PFSK-1 (cell line): Measurements from ENCODE around the gene NOL6.

Experiments used
- FOXP2 ChIP-seq: optimal IDR thresholded peaks from 2 replicates; pipeline ENCODE3; 2011; ENCODE audit warnings: borderline replicate concordance, control low read depth, inconsistent platforms; ENCODE audit not compliant: insufficient read depth; ENCODE audit errors: extremely low read length, extremely low read depth
- POLR2AphosphoS5 ChIP-seq: IDR thresholded peaks from 2 replicates; pipeline ENCODE4 v1.6.1; 2012; ENCODE audit warnings: low read depth, mild to moderate bottlenecking, control low read depth, low read length, moderate library complexity
- SIN3A ChIP-seq: IDR thresholded peaks from 2 replicates; pipeline ENCODE4 v1.6.1; 2012; ENCODE audit warnings: mild to moderate bottlenecking, low read length, moderate library complexity, borderline replicate concordance; ENCODE audit not compliant: insufficient read depth
- TAF1 ChIP-seq: IDR thresholded peaks from 2 replicates; pipeline ENCODE4 v1.6.1; 2012; ENCODE audit warnings: low read length, control low read depth, borderline replicate concordance; ENCODE audit not compliant: insufficient read depth
- TF ChIP-seq, protein P1 (sequence below), 2 experiments: IDR thresholded peaks; 2 replicates each; pipeline versions ENCODE4 v1.6.1 to v1.8.0; 2011 to 2012; ENCODE audit warnings: low read depth in 2 of 2, low read length in 2 of 2, control low read depth in 1 of 2, inconsistent platforms in 1 of 2, mild to moderate bottlenecking in 1 of 2, moderate library complexity in 1 of 2; ENCODE audit not compliant: insufficient read depth in 1 of 2

NOL6 gene

DNA sequence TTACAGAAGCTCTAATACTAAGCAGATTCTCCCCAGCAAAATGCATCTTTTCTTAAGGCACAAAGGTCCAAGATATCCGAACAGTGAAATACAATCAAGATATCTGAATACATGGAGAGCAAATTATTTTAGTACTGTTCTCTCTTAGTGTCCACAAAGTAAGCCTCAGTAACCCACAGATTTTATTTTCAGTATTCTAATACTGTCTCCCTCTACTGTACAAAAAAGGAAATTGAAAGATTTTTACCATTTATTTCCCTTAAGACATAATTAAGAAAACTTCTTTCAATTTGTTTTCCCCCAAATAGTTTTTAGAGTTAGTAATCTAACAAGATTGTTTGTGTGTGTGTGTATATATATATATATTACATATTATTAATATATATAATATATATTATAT, 24.7 kb upstream of the NOL6 start:
- TF ChIP-seq SIN3A (no peak), POLR2AphosphoS5 (no peak), TAF1 (no peak), FOXP2 (no peak)
- TF ChIP-seq, protein P1, sequence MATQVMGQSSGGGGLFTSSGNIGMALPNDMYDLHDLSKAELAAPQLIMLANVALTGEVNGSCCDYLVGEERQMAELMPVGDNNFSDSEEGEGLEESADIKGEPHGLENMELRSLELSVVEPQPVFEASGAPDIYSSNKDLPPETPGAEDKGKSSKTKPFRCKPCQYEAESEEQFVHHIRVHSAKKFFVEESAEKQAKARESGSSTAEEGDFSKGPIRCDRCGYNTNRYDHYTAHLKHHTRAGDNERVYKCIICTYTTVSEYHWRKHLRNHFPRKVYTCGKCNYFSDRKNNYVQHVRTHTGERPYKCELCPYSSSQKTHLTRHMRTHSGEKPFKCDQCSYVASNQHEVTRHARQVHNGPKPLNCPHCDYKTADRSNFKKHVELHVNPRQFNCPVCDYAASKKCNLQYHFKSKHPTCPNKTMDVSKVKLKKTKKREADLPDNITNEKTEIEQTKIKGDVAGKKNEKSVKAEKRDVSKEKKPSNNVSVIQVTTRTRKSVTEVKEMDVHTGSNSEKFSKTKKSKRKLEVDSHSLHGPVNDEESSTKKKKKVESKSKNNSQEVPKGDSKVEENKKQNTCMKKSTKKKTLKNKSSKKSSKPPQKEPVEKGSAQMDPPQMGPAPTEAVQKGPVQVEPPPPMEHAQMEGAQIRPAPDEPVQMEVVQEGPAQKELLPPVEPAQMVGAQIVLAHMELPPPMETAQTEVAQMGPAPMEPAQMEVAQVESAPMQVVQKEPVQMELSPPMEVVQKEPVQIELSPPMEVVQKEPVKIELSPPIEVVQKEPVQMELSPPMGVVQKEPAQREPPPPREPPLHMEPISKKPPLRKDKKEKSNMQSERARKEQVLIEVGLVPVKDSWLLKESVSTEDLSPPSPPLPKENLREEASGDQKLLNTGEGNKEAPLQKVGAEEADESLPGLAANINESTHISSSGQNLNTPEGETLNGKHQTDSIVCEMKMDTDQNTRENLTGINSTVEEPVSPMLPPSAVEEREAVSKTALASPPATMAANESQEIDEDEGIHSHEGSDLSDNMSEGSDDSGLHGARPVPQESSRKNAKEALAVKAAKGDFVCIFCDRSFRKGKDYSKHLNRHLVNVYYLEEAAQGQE (IDR thresholded peaks at IDR 0.05; ENCODE audit: insufficient read depth in 1 of 2, low read depth in 2 of 2, low read length in 2 of 2), result no peak

DNA sequence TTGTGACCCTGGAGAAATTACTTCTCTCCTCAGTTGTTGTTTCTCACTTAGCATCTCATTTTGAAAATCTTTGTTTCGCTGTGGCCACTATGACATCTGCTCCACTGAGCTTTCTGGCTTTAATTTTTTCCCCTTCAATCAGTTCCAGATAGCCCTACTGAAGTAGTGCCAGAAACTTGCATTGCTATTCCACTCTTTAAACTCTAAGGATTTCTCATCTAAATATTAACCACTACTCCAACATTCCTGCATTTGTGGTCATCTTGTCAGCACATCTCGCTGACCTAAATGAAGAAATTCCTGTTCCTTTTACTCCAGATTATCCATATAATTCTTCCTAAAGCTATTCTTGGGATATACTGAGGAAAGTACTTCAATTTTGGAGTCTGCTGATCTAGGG, 15.3 kb upstream of the NOL6 start:
- TF ChIP-seq FOXP2, result no peak
- TF ChIP-seq SIN3A, result no peak
- no peak for TF ChIP-seq POLR2AphosphoS5
- no peak for TF ChIP-seq TAF1
- TF ChIP-seq, protein P1 (IDR thresholded peaks at IDR 0.05; ENCODE audit: insufficient read depth in 1 of 2, low read depth in 2 of 2, low read length in 2 of 2), result no peak

DNA sequence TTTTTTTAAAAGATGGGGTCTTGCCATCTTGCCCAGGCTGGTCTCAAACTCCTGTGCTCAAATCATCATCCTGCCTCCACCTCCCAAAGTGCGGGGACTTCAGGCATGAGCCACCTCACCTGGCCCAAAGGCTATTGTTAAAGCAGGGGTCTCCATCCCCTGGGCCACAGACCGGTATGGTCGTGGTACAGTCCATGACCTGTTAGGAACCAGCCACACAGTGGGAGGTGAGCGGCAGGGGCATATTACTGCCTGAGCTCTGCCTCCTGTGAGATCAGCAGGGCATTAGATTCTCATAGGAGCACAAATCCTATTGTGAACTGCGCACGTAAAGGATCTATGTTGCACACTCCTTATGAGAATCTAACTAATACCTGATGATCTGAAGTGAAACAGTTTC, 7.3 kb upstream of the NOL6 start:
- TF ChIP-seq, protein P1 (IDR thresholded peaks at IDR 0.05; ENCODE audit: insufficient read depth in 1 of 2, low read depth in 2 of 2, low read length in 2 of 2), result no peak
- TF ChIP-seq FOXP2 (no peak), TAF1 (no peak), SIN3A (no peak), POLR2AphosphoS5 (no peak)

DNA sequence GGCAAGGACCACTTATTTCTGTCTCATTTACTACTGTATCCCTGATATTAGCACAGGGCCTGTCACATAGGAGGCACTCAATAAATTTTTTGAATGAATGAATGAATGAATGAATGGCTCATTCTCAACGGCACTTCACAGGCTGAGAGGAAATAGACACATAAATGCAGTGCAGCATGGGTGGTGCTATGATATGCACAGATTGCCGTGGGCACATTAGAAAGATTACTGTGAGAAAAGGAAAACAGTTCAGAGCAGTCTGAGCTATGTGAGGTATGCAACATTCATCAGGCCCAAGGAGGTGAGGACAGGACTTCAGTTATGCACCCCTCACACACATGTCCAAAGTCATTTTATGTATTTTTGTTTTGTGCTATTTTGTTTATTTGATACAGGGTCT, 6.4 kb upstream of the NOL6 start:
- TF ChIP-seq SIN3A (no peak), POLR2AphosphoS5 (no peak), FOXP2 (no peak), TAF1 (no peak)
- TF ChIP-seq, protein P1 (IDR thresholded peaks at IDR 0.05; ENCODE audit: insufficient read depth in 1 of 2, low read depth in 2 of 2, low read length in 2 of 2), result no peak

DNA sequence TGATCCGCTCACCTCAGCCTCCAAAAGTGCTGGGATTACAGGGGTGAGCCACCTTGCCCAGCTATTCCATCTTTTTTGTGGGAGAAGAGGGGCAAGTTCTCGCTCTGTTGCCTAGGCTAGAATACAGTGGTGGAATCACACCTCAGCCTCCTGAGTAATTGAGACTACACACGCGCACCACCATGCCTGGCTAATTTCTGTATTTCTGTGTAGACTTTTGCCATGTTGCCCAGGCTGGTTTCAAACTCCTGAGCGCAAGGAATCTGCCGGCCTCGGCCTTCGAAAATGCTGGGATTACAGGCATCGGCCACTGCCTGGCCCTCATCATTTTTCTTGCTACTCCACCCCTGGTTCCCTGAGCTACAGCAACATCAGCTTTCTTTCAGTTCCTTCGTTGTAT, 2.8 kb upstream of the NOL6 start:
- TF ChIP-seq SIN3A (no peak), TAF1 (no peak), FOXP2 (no peak), POLR2AphosphoS5 (no peak)
- TF ChIP-seq, protein P1 (IDR thresholded peaks at IDR 0.05; ENCODE audit: insufficient read depth in 1 of 2, low read depth in 2 of 2, low read length in 2 of 2), result no peak
